ENCODE results near the gene HIGD2A. TPM values are rescaled to one million over a fixed set of nuclear protein-coding genes. Genes with fewer than 3 reads are reported as not detected.
A peak's percentile ranks its signal among the peaks of the same experiment; 100 is the strongest.

The HIGD2A gene, protein sequence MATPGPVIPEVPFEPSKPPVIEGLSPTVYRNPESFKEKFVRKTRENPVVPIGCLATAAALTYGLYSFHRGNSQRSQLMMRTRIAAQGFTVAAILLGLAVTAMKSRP
- total RNA-seq (10 to 100 TPM; 18.4 to 42.6 TPM), polyA plus RNA-seq (100 to 1,000 TPM in 1 of 2 donors, 10 to 100 TPM in 1; 93.0 to 127 TPM)

DNA sequence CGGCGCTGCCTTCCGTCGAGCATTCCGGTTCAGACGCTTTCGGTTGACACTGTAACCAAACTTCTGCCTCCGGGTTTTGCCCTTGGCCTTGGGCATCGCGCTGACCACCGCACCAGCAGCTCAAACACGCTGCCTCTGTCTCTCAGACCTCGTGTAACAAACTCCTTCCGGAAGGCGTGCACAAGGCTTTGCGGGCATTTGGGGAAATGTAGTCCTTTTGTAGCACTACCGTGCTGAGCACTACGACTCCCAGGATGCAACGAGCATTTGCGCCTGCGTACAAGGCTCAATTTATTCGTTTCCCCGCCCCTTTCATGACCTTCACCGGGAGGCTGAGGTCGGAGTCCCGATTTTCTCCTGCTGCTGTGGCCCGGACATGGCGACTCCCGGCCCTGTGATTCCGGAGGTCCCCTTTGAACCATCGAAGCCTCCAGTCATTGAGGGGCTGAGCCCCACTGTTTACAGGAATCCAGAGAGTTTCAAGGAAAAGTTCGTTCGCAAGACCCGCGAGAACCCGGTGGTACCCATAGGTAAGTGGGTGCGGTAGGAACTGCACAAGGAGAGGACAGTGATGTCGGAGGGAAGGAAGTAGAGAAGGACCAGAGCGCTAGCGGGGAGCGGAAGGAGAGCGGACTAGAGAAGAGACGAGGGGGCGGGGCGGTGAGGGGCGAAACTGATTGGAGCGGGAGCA is at the start of gene HIGD2A, which contains the start of gene NOP16:
HIGD2A (plus strand) TSS at position 308 of the 691 bp plus-strand sequence; CDS start at position 377, 69 bp downstream.
NOP16 (minus strand) TSS at position 155 of the 691 bp plus-strand sequence; CDS start at position 96, 59 bp downstream.
- peak within 1 kb of the TSS; percentile 73 to 100 (median 88) for H3K4me3 ChIP-seq (ENCODE audit: low read depth in 1 of 3, low read length in 3 of 3)
- peak within 1 kb of the TSS; percentile 90 to 94 for H3K27ac ChIP-seq (ENCODE audit: low read depth in 1 of 2, low read length in 2 of 2)
- H3K36me3 ChIP-seq (ENCODE audit: control insufficient read depth in 4 of 4, insufficient read depth in 3 of 4, low read depth in 1 of 4, low read length in 3 of 4): peaks cover 3 to 32% (median 17%) of the 10 kb centered on the region in 4 donors
- under 1% methylated on average over 47 of the region's 47 CpGs for WGBS
- peaks cover 5 to 26% (median 16%) of the 10 kb centered on the region in 4 donors for H3K4me1 ChIP-seq (ENCODE audit: control insufficient read depth in 4 of 4, insufficient read depth in 4 of 4, low read length in 3 of 4)
- no peaks in the 10 kb centered on the region for H3K27me3 ChIP-seq (ENCODE audit: control insufficient read depth in 4 of 4, insufficient read depth in 4 of 4, low read length in 3 of 4)
- peak within 1 kb of the TSS; percentile 89 to 90 for H3K9ac ChIP-seq (ENCODE audit: low read depth in 1 of 2, low read length in 2 of 2)
- TF ChIP-seq TAF1 (conservative IDR thresholded peaks at IDR 0.05) (peak; percentile 90), JUND (IDR thresholded peaks at IDR 0.05) (peak in 1 of 2 donors; percentile 41), NR2F2 (IDR thresholded peaks at IDR 0.05) (peak; percentile 85), SP1 (IDR thresholded peaks at IDR 0.05) (peak; percentile 88), FOXA2 (IDR thresholded peaks at IDR 0.05) (peak; percentile 6), HNF4G (IDR thresholded peaks at IDR 0.05) (peak; percentile 15), GABPA (IDR thresholded peaks at IDR 0.05 in 1 of 2, conservative IDR thresholded peaks at IDR 0.05 in 1 of 2) (peak; percentile 89 to 95), YY1 (IDR thresholded peaks at IDR 0.05) (peak; percentile 90), RAD21 (IDR thresholded peaks at IDR 0.05) (no peak), EGR1 (IDR thresholded peaks at IDR 0.05; ENCODE audit: low read depth in 2 of 2) (peak in 1 of 2 donors; percentile 62), RXRA (IDR thresholded peaks at IDR 0.05) (peak; percentile 69 to 86), FOXA1 (IDR thresholded peaks at IDR 0.05) (peak; percentile 13), HNF4A (conservative IDR thresholded peaks at IDR 0.05) (peak; percentile 45 to 63)
- TF ChIP-seq, protein P1, sequence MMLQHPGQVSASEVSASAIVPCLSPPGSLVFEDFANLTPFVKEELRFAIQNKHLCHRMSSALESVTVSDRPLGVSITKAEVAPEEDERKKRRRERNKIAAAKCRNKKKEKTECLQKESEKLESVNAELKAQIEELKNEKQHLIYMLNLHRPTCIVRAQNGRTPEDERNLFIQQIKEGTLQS (IDR thresholded peaks at IDR 0.05): no peak
- TF ChIP-seq, protein P2, sequence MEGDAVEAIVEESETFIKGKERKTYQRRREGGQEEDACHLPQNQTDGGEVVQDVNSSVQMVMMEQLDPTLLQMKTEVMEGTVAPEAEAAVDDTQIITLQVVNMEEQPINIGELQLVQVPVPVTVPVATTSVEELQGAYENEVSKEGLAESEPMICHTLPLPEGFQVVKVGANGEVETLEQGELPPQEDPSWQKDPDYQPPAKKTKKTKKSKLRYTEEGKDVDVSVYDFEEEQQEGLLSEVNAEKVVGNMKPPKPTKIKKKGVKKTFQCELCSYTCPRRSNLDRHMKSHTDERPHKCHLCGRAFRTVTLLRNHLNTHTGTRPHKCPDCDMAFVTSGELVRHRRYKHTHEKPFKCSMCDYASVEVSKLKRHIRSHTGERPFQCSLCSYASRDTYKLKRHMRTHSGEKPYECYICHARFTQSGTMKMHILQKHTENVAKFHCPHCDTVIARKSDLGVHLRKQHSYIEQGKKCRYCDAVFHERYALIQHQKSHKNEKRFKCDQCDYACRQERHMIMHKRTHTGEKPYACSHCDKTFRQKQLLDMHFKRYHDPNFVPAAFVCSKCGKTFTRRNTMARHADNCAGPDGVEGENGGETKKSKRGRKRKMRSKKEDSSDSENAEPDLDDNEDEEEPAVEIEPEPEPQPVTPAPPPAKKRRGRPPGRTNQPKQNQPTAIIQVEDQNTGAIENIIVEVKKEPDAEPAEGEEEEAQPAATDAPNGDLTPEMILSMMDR (IDR thresholded peaks at IDR 0.05; ENCODE audit: low read depth, low read length, missing input control): peak; percentile 2
- TF ChIP-seq, protein P3, sequence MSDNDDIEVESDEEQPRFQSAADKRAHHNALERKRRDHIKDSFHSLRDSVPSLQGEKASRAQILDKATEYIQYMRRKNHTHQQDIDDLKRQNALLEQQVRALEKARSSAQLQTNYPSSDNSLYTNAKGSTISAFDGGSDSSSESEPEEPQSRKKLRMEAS (IDR thresholded peaks at IDR 0.05): peak; percentile 99
- TF ChIP-seq, protein P4, sequence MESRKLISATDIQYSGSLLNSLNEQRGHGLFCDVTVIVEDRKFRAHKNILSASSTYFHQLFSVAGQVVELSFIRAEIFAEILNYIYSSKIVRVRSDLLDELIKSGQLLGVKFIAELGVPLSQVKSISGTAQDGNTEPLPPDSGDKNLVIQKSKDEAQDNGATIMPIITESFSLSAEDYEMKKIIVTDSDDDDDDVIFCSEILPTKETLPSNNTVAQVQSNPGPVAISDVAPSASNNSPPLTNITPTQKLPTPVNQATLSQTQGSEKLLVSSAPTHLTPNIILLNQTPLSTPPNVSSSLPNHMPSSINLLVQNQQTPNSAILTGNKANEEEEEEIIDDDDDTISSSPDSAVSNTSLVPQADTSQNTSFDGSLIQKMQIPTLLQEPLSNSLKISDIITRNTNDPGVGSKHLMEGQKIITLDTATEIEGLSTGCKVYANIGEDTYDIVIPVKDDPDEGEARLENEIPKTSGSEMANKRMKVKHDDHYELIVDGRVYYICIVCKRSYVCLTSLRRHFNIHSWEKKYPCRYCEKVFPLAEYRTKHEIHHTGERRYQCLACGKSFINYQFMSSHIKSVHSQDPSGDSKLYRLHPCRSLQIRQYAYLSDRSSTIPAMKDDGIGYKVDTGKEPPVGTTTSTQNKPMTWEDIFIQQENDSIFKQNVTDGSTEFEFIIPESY (IDR thresholded peaks at IDR 0.05): peak; percentile 98
- TF ChIP-seq, protein P5, sequence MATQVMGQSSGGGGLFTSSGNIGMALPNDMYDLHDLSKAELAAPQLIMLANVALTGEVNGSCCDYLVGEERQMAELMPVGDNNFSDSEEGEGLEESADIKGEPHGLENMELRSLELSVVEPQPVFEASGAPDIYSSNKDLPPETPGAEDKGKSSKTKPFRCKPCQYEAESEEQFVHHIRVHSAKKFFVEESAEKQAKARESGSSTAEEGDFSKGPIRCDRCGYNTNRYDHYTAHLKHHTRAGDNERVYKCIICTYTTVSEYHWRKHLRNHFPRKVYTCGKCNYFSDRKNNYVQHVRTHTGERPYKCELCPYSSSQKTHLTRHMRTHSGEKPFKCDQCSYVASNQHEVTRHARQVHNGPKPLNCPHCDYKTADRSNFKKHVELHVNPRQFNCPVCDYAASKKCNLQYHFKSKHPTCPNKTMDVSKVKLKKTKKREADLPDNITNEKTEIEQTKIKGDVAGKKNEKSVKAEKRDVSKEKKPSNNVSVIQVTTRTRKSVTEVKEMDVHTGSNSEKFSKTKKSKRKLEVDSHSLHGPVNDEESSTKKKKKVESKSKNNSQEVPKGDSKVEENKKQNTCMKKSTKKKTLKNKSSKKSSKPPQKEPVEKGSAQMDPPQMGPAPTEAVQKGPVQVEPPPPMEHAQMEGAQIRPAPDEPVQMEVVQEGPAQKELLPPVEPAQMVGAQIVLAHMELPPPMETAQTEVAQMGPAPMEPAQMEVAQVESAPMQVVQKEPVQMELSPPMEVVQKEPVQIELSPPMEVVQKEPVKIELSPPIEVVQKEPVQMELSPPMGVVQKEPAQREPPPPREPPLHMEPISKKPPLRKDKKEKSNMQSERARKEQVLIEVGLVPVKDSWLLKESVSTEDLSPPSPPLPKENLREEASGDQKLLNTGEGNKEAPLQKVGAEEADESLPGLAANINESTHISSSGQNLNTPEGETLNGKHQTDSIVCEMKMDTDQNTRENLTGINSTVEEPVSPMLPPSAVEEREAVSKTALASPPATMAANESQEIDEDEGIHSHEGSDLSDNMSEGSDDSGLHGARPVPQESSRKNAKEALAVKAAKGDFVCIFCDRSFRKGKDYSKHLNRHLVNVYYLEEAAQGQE (IDR thresholded peaks at IDR 0.05): peak; percentile 93
- no peaks in the 10 kb centered on the region for H3K9me3 ChIP-seq (ENCODE audit: control insufficient read depth in 4 of 4, low read length in 3 of 4)
- DNase-seq (ENCODE audit: low spot score): peak; percentile 98

All from liver (tissue), 9 donors.